K562 (cell line): ENCODE measurements around the gene UBXN1. TPM values are rescaled to one million over a fixed set of nuclear protein-coding genes. Genes with fewer than 3 reads are reported as not detected.
A peak's percentile ranks its signal among the peaks of the same experiment; 100 is the strongest.

Experiments
- ATAC-seq: fragments of 200-7000 bp; cut with Tn5 transposase; 3 replicates; pipeline ENCODE4 v1.9.1; 2020; ENCODE audit warnings: moderate library complexity
- BruUV-seq: library from RNA; stranded (reverse); fragments of 400-500 nt; replicated peaks from 2 replicates; lab custom pipeline; 2021; lab: Mats Ljungman, UMichigan
- CTCF ChIA-PET: fragments of 300-600 bp; formaldehyde crosslinking; extraction: SDS; loops from one replicate; lab custom pipeline; 2021; ENCODE audit warnings: low intra/inter-chr PET ratio; lab: Yijun Ruan, JAX
- POLR2A ChIA-PET: fragments of 300-600, 350-650 bp; sonication (Branson Sonifier 250); formaldehyde crosslinking; extraction: SDS; loops from one replicate; lab custom pipeline; 2021; ENCODE audit warnings: antibody characterized with exemption, inconsistent platforms; lab: Yijun Ruan, JAX
- DNase-seq, 4 experiments: peaks; one replicate each; pipeline versions ENCODE4 v3.0.0 to v3.0.0-alpha.2; 2011 to 2018; ENCODE audit warnings: low spot score in 3 of 4, mixed read lengths in 3 of 4; ENCODE audit errors: extremely low read depth in 1 of 4
- FAIRE-seq: peaks from 2 replicates; lab custom pipeline; 2011; peaks lifted over from hg19 to GRCh38; lab: Jason Lieb, UNC
- H2AFZ ChIP-seq: 2 replicates; pipeline ENCODE4 v1.6.0; 2011; ENCODE audit warnings: low read depth, low read length, control low read depth, inconsistent platforms
- H3K27ac ChIP-seq: fragments of 200-600 bp; 3 replicates; pipeline ENCODE4 v1.8.0; 2011; ENCODE audit warnings: low read depth, mild to moderate bottlenecking, control low read depth, inconsistent platforms, low read length, moderate library complexity, mixed read lengths; ENCODE audit errors: extremely low read depth
- H3K27me3 ChIP-seq, 2 experiments: fragments of 300-600 bp in 1 of 2; 2 replicates in 1 of 2; 3 replicates in 1 of 2; pipeline versions ENCODE4 v1.6.0 to v1.8.0; 2011; ENCODE audit warnings: inconsistent platforms in 2 of 2, low read length in 2 of 2, mild to moderate bottlenecking in 1 of 2, mixed read lengths in 1 of 2, moderate library complexity in 1 of 2; ENCODE audit not compliant: control insufficient read depth in 2 of 2, insufficient read depth in 2 of 2
- H3K36me3 ChIP-seq: fragments of 300-600 bp; 3 replicates; pipeline ENCODE4 v1.8.0; 2011; ENCODE audit warnings: mild to moderate bottlenecking, low read length, inconsistent platforms; ENCODE audit not compliant: control insufficient read depth, insufficient read depth
- H3K4me1 ChIP-seq, 2 experiments: fragments of 200-600 bp in 1 of 2; replicated peaks in 1 of 2; 2 replicates in 1 of 2; 3 replicates in 1 of 2; pipeline versions ENCODE4 v1.5.1 to v1.8.0; 2011; ENCODE audit warnings: inconsistent platforms in 2 of 2, low read length in 2 of 2, mild to moderate bottlenecking in 1 of 2, mixed read lengths in 1 of 2, moderate library complexity in 1 of 2; ENCODE audit not compliant: control insufficient read depth in 2 of 2, insufficient read depth in 2 of 2
- H3K4me2 ChIP-seq: 2 replicates; pipeline ENCODE4 v1.6.1; 2011; ENCODE audit warnings: low read length, control low read depth, inconsistent platforms, mixed read lengths; ENCODE audit not compliant: insufficient read depth
- H3K4me3 ChIP-seq: fragments of 200-600 bp; sonication (generic), shearing (Covaris generic); 2 replicates; pipeline ENCODE4 v1.5.1; 2016; ENCODE audit warnings: control low read depth, inconsistent platforms
- H3K79me2 ChIP-seq: fragments of 200-600 bp; 3 replicates; pipeline ENCODE4 v1.8.0; 2011; ENCODE audit warnings: low read length, inconsistent platforms; ENCODE audit not compliant: control insufficient read depth, insufficient read depth
- H3K9ac ChIP-seq, 2 experiments: 2 replicates each; pipeline versions ENCODE4 v1.6.0 to v1.6.1; 2011; ENCODE audit warnings: low read depth in 2 of 2, low read length in 2 of 2, control low read depth in 1 of 2, inconsistent platforms in 1 of 2, mild to moderate bottlenecking in 1 of 2, mixed read lengths in 1 of 2; ENCODE audit not compliant: insufficient read depth in 1 of 2
- H3K9me1 ChIP-seq: one replicate; pipeline ENCODE4 v1.6.0; 2011; ENCODE audit warnings: inconsistent platforms, mild to moderate bottlenecking, low read length, moderate library complexity; ENCODE audit not compliant: control insufficient read depth, insufficient read depth
- H3K9me3 ChIP-seq: replicated peaks from 2 replicates; pipeline ENCODE4 v1.5.1; 2011; ENCODE audit warnings: low read depth, low read length, inconsistent platforms; ENCODE audit not compliant: control insufficient read depth, insufficient read depth
- H4K20me1 ChIP-seq: replicated peaks from 2 replicates; pipeline ENCODE4 v1.6.1; 2011; ENCODE audit warnings: low read length, inconsistent platforms, mixed read lengths; ENCODE audit not compliant: control insufficient read depth, insufficient read depth
- E2F1 ChIP-seq: sonication (generic); formaldehyde crosslinking; IDR thresholded peaks from 2 replicates; pipeline ENCODE4 v1.8.1; 2023; ENCODE audit warnings: mild to moderate bottlenecking, missing genetic modification reagents, moderate library complexity
- HMGN3 ChIP-seq: IDR thresholded peaks from 2 replicates; pipeline ENCODE4 v1.6.1; 2011; ENCODE audit warnings: borderline replicate concordance, low read depth, mild to moderate bottlenecking, mixed read lengths, low read length; ENCODE audit not compliant: insufficient read length; ENCODE audit errors: extremely low read depth
- KDM2B ChIP-seq: fragments of 250-450 bp; sonication (Bioruptor Pico); IDR thresholded peaks from 2 replicates; pipeline ENCODE4 v1.8.0; 2021; ENCODE audit warnings: mild to moderate bottlenecking, moderate library complexity
- XRCC5 ChIP-seq: fragments of 200-400 bp; formaldehyde crosslinking; IDR thresholded peaks from 2 replicates; pipeline ENCODE4 v1.6.1; 2017; ENCODE audit warnings: low read depth, mild to moderate bottlenecking, low read length
- WGBS: fragments of 100-300 bp; shearing (Covaris generic); methylation state at CpG from one replicate; pipeline ENCODE4 v1.1.6; 2016; ENCODE audit warnings: low coverage, mixed read lengths; ENCODE audit not compliant: insufficient coverage; ENCODE audit errors: missing lambda C conversion rate; 5-methylcytosine and 5-hydroxymethylcytosine counted together
- in situ Hi-C: fragments of 300-500 bp; cut with MboI; formaldehyde crosslinking; loops from 4 replicates; pipeline ENCODE4 v1.15.0; 2018; ENCODE audit warnings: inconsistent platforms, mixed read lengths
- intact Hi-C: fragments of 100-400 bp; cut with micrococcal nuclease; formaldehyde crosslinking; loops from 2 replicates; pipeline ENCODE4 v1.14.2; 2022
- polyA plus RNA-seq, 8 experiments: library from polyadenylated mRNA; depleted of rRNA in 4 of 8; stranded (reverse) in 5 of 8; unstranded in 3 of 8; fragments of >200 nt; fragmentation: Nextera tagmentation in 2 of 8; fragmentation: Illumina TruSeq in 1 of 8; extraction: Ambion mirVana in 2 of 8; extraction: Trizol in 1 of 8; gene quantifications; 2 replicates each; pipeline versions ENCODE4 v1.2.1 to v1.2.3, GENCODE V29; 2011 to 2014; ENCODE audit warnings: inconsistent platforms in 1 of 8, missing spikeins in 1 of 8
- total RNA-seq, 7 experiments: library from RNA; depleted of rRNA in 6 of 7; stranded (reverse); fragments of >200 nt in 6 of 7; fragmentation: Illumina TruSeq in 2 of 7; extraction: Trizol in 2 of 7; gene quantifications; 2 replicates each; pipeline versions ENCODE4 v1.2.1 to v1.2.3, GENCODE V29; 2011 to 2021; ENCODE audit warnings: low replicate concordance in 1 of 7
- TF ChIP-seq, protein P1 (sequence below): fragments of 250-450 bp; sonication (Bioruptor Pico); IDR thresholded peaks from 2 replicates; pipeline ENCODE4 v1.8.0; 2022; ENCODE audit warnings: moderate library complexity, mild to moderate bottlenecking, inconsistent platforms
- TF ChIP-seq, protein P2 (sequence below): fragments of 250-450 bp; sonication (Bioruptor Pico); IDR thresholded peaks from 2 replicates; pipeline ENCODE4 v1.5.0; 2021

Gene UBXN1
- total and polyA plus RNA-seq, 9 of the 15 experiments (the other 6 are each of a cell fraction or from before 2014, with no cell fraction given): 4.8 to 263 (median 99.7) TPM

- H3K27ac ChIP-seq: peak overlapping the region; percentile 57
- no TSS peak for BruUV-seq
- ChIA-PET CTCF (no interaction called here), POLR2A (interaction anchor here (0.8 to 4.1 kb wide), 14 partner anchors 11 to 149 kb away, joined by 3 to 31 read pairs (median 6); partner anchors contain the start of genes C11orf98, CSKMT, HNRNPUL2 and TTC9C)
- H2AFZ ChIP-seq: no peak overlapping the region
- H3K9ac ChIP-seq: peak overlapping the region; percentile 7 to 89; a peak in 2 of 4 replicates
- peaks cover 14% of the 10 kb centered on the region for H3K79me2 ChIP-seq
- ATAC-seq (no peak), FAIRE-seq (no peak), DNase-seq (no peak)
- peaks cover 3% of the 10 kb centered on the region; the same call in 1 of the 2 replicates for H4K20me1 ChIP-seq
- peaks cover 67% of the 10 kb centered on the region for H3K36me3 ChIP-seq
- intact Hi-C loops (loop anchor here (2.0 to 5.0 kb wide), 2 partner anchors 20 to 310 kb away; partner anchors contain the start of gene HNRNPUL2), in situ Hi-C loops (no loop called here)
- 46% methylated on average over 8 of the region's 8 CpGs for WGBS
- H3K9me1 ChIP-seq: peaks cover 2% of the 10 kb centered on the region
- H3K27me3 ChIP-seq: no peaks in the 10 kb centered on the region
- H3K4me2 ChIP-seq: peak overlapping the region; percentile 78
- no peaks in the 10 kb centered on the region for H3K9me3 ChIP-seq
- H3K4me3 ChIP-seq: peak overlapping the region; percentile 72; the same call in 1 of the 2 replicates
- TF ChIP-seq, protein P1, sequence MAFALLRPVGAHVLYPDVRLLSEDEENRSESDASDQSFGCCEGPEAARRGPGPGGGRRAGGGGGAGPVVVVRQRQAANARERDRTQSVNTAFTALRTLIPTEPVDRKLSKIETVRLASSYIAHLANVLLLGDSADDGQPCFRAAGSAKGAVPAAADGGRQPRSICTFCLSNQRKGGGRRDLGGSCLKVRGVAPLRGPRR (CRISPR knock-in tag): no peak
- TF ChIP-seq E2F1 (CRISPR knock-in tag): no peak
- peak; percentile 8 for TF ChIP-seq HMGN3
- TF ChIP-seq XRCC5: 0 out of 2 replicates have a peak, but pooled peaks have one; percentile 11
- TF ChIP-seq, protein P2, sequence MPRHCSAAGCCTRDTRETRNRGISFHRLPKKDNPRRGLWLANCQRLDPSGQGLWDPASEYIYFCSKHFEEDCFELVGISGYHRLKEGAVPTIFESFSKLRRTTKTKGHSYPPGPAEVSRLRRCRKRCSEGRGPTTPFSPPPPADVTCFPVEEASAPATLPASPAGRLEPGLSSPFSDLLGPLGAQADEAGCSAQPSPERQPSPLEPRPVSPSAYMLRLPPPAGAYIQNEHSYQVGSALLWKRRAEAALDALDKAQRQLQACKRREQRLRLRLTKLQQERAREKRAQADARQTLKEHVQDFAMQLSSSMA (CRISPR knock-in tag): no peak
- no peak for TF ChIP-seq KDM2B (CRISPR knock-in tag)
- peaks cover 29 to 42% of the 10 kb centered on the region in 2 experiments for H3K4me1 ChIP-seq
Observed at GRCh38 chr11:62706850-62707247, 28.0 kb upstream of the UBXN1 start.
